HG02759 (cell line): ENCODE data around the gene PANX3.

Experiments used
- ATAC-seq: cut with Tn5 transposase; IDR thresholded peaks from one replicate; pipeline ENCODE4 v1.9.1; 2021; ENCODE audit warnings: mild to moderate bottlenecking, moderate library complexity; ENCODE audit not compliant: unreplicated experiment

The PANX3 gene

DNA sequence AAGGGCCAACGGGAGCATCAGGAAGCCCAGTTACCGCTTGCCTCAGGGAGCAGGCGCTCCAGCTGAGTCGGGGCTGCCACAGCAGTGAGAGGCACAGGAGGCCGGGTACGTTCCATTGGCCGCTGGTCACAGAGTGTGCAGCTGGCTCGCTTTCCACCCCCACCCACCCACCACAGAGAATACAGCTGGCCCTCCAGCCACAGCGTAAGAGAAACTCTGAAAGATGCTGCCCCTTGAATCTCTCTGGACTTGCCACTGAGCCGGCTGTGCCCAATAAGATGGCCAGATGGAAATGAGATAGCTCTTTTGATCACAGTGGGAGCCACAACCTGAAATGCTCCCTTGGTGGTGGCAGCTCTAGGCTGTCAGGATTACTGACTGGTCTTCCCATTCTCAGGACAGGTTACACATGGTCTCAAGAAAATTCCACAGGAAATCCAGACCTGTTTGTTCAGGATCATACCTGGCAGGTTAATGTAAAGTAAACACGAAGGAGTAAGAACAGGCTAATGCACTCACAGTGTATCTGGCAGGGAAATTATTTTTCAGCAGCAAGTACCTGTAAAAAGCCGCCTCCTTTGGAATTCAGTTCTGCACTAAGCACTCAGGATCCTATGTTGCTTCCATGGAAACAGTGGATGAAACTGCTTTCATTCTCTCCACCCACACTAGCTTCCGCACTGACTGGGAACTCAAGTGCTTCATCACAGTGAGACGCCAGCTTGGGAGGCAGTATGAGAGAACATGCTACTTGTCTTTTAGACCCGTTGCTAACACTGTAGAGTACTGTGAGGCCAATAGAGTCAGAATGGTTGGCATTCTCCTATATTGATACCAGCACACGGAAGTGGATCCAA is 45.8 kb downstream of the PANX3 start:
- no peak for ATAC-seq

DNA sequence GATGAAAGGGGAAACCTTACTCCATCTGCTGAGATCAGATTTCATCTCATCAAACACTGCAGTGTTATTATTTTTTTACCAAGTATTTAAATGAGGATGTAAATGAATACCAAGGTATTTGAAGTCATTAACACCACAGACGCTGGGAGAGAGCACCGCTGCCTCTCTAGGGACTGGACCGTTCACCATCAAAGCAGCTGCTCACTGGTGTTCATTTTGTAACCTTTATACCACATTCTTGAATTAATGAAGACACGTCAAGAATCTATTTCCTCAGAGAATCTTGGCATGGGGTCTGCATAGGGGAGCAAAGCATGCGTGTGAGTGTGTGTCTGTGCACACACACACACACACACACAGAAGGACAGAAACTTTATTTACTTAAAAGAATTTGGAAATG is 46.7 kb downstream of the PANX3 start:
- ATAC-seq: no peak

DNA sequence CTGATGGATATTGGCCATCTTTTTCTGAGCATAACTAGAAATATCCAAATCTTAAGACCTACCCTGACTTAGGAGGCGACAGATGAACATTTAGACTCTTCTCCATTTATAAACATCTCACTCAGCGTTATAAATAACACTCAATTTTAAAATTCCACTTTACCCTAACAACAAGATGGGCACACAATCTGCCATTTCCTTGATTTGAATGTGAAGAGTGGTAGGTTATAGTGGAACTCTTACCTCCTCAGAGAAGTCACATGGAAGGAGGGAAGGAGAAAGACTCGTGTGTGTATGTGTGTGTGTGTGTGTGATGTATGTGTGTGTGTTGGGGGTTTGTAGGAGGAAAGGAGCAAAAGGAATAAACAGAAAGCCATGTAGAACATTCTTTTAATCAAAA is 47.3 kb downstream of the PANX3 start:
- ATAC-seq: no peak

DNA sequence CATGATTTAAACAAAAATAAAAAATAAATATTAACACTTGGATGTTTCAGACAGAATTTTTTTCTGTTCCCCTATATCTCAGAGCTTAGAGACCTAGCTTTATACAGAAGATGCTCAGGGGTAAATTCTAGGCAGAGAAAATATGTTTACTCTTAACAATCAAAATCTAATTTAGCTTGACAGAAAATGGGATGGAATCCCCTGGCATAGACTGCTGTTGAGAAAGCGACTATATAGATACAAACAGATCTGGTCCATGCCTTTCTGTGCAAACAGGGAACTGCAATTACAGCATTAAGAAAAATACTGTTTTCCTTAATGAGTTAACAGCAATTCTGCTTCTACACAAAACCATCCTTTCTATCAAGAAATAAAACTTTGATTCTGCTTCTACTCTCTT is 47.8 kb downstream of the PANX3 start:
- no peak for ATAC-seq

DNA sequence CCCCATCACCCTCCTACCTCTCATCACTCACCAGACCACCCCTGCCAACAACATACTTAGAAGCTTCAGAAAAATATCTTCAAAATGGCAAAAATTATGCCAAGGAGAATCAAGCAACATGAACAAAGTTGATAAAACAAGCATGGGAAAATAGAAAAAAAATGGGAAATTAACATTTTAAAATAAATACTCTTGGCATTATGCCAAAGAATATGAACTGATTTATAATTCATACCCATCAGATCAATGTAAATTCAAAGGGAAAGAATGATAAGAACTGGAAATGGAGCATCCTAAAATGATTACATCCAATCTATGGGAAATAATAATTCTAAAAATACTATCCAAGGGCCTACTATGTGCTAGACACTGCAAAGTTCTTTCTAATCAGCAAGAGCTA is 50.3 kb downstream of the PANX3 start:
- ATAC-seq: no peak

DNA sequence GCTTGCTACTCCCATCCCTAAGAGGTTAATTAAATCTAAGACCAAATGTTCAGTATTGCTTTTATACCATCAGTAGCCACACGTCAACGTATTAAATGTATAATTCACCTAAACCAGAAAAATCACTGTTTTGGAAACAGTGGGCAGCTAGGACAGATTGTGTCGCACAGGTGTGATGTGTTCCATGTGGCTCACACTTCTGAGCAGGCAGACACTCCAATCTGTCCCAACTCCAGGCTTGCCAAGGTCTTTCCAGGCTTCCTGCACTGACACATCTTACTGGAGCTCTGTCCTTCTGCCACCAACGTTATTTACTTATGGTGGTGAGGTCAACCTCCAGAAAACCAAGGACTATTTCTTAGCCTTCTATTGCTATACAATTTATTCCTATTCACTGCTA is 50.9 kb downstream of the PANX3 start:
- no peak for ATAC-seq

DNA sequence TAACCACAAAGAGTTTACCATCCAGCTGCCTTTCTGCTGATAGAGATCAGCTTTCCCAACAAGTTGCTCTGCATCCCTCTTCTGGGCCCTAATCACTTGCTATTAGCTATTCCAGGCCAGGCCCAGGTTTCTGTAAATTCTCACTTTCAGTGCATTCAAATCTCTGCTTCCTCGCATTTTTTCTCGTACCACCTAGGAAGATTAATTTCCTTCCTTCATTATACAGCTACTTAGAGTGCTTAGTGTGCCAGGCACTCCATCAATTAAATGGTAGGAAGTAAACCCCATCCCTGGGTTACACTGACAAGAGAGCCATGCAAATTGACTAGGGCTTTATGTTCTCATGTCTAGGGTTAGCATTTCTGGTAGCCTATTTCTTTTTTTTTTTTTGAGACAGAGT is 52.6 kb downstream of the PANX3 start:
- no peak for ATAC-seq

DNA sequence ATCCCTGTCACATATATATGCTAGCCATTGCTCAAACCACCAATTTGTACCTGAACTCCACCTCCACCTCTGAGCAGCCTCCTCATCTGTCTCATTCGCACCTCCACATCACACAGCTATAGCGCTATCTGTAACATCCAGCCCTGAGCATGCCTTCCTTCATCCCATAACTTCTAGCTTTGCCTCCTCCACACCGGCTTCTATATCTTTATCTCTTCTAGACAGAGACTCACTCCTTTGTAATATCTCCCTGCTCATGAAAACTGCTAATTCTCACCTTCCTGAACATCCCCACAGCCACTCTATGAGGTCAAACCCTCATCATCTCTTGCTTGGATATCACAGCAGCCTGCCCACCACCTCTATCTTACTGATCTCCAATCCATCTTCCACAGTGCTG is 56.4 kb downstream of the PANX3 start:
- no peak for ATAC-seq

DNA sequence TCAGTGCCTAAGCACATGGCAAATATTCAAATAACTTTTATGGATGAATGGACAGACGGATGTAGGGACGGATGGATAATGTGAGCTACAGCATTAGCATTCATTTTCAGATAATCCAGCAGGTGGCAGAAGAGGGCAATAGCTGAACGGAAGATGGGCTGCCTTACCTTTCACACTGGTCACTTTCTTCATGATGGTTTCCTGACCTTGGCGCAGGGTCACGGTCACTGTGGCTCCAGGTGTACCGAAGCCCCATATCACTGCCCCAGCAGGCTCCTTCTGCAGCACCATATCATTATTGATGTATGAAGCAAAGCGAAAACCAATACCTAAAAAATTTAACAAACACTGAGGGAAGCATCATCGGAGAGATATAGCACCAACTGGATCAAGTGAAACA is 58.0 kb downstream of the PANX3 start:
- peak; percentile 26 for ATAC-seq
